ENCODE results near the gene TEX44.

The TEX44 gene

GRCh38 chr2:231616296-231616695 is 23.6 kb downstream of the TEX44 start:
- H3K9ac ChIP-seq (ENCODE audit: low read length) = no peak overlapping the region
- no peak overlapping the region for H3K4me2 ChIP-seq (ENCODE audit: low read depth, low read length, poor library complexity, severe bottlenecking)

GRCh38 chr2:231617059-231617926 is 24.6 kb downstream of the TEX44 start:
- no peaks in the 10 kb centered on the region for H3K79me2 ChIP-seq (ENCODE audit: insufficient read depth, low read length)
- no peaks in the 10 kb centered on the region for H4K20me1 ChIP-seq (ENCODE audit: low read depth, low read length)
- no peaks in the 10 kb centered on the region for H3K9me3 ChIP-seq (ENCODE audit: insufficient read depth, low read length)
- H3K36me3 ChIP-seq (ENCODE audit: low read length) = no peaks in the 10 kb centered on the region
- H3K9ac ChIP-seq (ENCODE audit: low read length) = no peak overlapping the region
- H3K4me3 ChIP-seq (ENCODE audit: insufficient read depth, low read length, poor library complexity, severe bottlenecking) = no peak overlapping the region
- no peak overlapping the region for H2AFZ ChIP-seq (ENCODE audit: low read depth, low read length, severe bottlenecking)
- TF ChIP-seq EZH2phosphoT487 (conservative IDR thresholded peaks at IDR 0.05; ENCODE audit: low read length) = no peak
- TF ChIP-seq CTCF (IDR thresholded peaks at IDR 0.05; ENCODE audit: insufficient read depth, low read length, poor library complexity, severe bottlenecking) = no peak
- no peak overlapping the region for H3K4me2 ChIP-seq (ENCODE audit: low read depth, low read length, poor library complexity, severe bottlenecking)
- H3K27ac ChIP-seq (ENCODE audit: low read depth, low read length) = no peak overlapping the region
- peaks cover 32% of the 10 kb centered on the region for H3F3A ChIP-seq (ENCODE audit: insufficient read depth)
- no peaks in the 10 kb centered on the region for H3K9me2 ChIP-seq (replicated peaks; ENCODE audit: insufficient read depth, low read length)
- no peaks in the 10 kb centered on the region for H3K27me3 ChIP-seq (ENCODE audit: low read length)

More at GRCh38 chr2:231616296-231616695, 23.6 kb downstream of the TEX44 start:
- no peak overlapping the region for H3K4me3 ChIP-seq (ENCODE audit: insufficient read depth, low read length, poor library complexity, severe bottlenecking)
- no peaks in the 10 kb centered on the region for H3K79me2 ChIP-seq (ENCODE audit: insufficient read depth, low read length)
- no peak overlapping the region for H2AFZ ChIP-seq (ENCODE audit: low read depth, low read length, severe bottlenecking)
- H3K27me3 ChIP-seq (ENCODE audit: low read length) = no peaks in the 10 kb centered on the region
- H3K9me2 ChIP-seq (replicated peaks; ENCODE audit: insufficient read depth, low read length) = no peaks in the 10 kb centered on the region
- no peaks in the 10 kb centered on the region for H3K36me3 ChIP-seq (ENCODE audit: low read length)
- peaks cover 32% of the 10 kb centered on the region for H3F3A ChIP-seq (ENCODE audit: insufficient read depth)
- H3K27ac ChIP-seq (ENCODE audit: low read depth, low read length) = no peak overlapping the region
- TF ChIP-seq CTCF (IDR thresholded peaks at IDR 0.05; ENCODE audit: insufficient read depth, low read length, poor library complexity, severe bottlenecking) (no peak), EZH2phosphoT487 (conservative IDR thresholded peaks at IDR 0.05; ENCODE audit: low read length) (no peak)
- no peaks in the 10 kb centered on the region for H4K20me1 ChIP-seq (ENCODE audit: low read depth, low read length)
- no peaks in the 10 kb centered on the region for H3K9me3 ChIP-seq (ENCODE audit: insufficient read depth, low read length)

- Histone ChIP-seq H3K27ac (ENCODE audit: low read depth, low read length) (no peak overlapping the region), H3K36me3 (ENCODE audit: low read length) (no peaks in the 10 kb centered on the region), H3K79me2 (ENCODE audit: insufficient read depth, low read length) (no peaks in the 10 kb centered on the region), H4K20me1 (ENCODE audit: low read depth, low read length) (no peaks in the 10 kb centered on the region), H2AFZ (ENCODE audit: low read depth, low read length, severe bottlenecking) (no peak overlapping the region), H3K4me3 (ENCODE audit: insufficient read depth, low read length, poor library complexity, severe bottlenecking) (no peak overlapping the region), H3K4me2 (ENCODE audit: low read depth, low read length, poor library complexity, severe bottlenecking) (no peak overlapping the region), H3K27me3 (ENCODE audit: low read length) (no peaks in the 10 kb centered on the region), H3K9ac (ENCODE audit: low read length) (no peak overlapping the region), H3F3A (ENCODE audit: insufficient read depth) (peaks cover 10% of the 10 kb centered on the region), H3K9me3 (ENCODE audit: insufficient read depth, low read length) (no peaks in the 10 kb centered on the region), H3K9me2 (replicated peaks; ENCODE audit: insufficient read depth, low read length) (no peaks in the 10 kb centered on the region)
- TF ChIP-seq CTCF (IDR thresholded peaks at IDR 0.05; ENCODE audit: insufficient read depth, low read length, poor library complexity, severe bottlenecking) (no peak), EZH2phosphoT487 (conservative IDR thresholded peaks at IDR 0.05; ENCODE audit: low read length) (no peak)
Observed at GRCh38 chr2:231621051-231621879, 28.6 kb downstream of the TEX44 start.
